ENCODE data around the gene MCAM.

The MCAM gene

DNA sequence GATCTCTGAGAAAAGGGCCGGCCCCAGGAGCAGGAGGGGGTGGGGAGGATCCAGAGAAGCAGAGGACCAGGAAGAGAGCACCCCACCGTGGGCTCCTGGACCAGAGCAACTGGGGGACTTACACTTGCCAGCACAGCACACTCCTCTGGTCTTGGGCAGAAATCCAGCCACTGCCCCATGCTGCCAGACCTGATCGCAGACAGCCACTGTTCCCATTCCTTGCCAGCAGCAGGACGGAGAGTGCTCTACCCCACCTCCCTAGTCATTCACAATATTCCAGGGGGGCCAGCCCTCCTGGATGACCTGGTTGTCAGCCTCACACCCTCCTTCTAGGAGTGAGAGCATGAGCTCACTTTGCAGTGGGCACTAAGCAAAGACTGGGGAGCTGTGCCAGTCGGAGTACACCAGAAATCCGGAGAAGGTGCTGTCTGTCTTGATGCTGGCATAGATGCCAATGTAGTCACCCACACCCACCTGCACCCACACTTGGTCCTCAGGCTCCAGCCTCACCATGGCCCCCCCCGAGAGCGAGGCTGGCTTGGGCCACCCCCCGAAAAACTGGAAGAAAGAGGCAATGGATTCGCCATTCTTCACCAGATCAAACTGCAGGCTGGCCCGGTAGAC lies 22.1 kb upstream of the MCAM start:
- no peaks in the 10 kb centered on the region for H3K9me3 ChIP-seq (replicated peaks; ENCODE audit: insufficient read depth, low read length)
- peaks cover 40% of the 10 kb centered on the region for H3K27me3 ChIP-seq (replicated peaks; ENCODE audit: insufficient read depth, low read length)
- H2AFZ ChIP-seq (ENCODE audit: low read length): no peak overlapping the region
- DNase-seq: no peak
- no peak overlapping the region for H3K4me2 ChIP-seq (ENCODE audit: low read depth, low read length)
- no peak overlapping the region for H3K27ac ChIP-seq (ENCODE audit: low read length)
- H4K20me1 ChIP-seq (ENCODE audit: insufficient read depth, low read length): no peaks in the 10 kb centered on the region
- no peaks in the 10 kb centered on the region for H3K36me3 ChIP-seq (replicated peaks; ENCODE audit: insufficient read depth, low read length)
- no peak overlapping the region for H3K4me3 ChIP-seq (ENCODE audit: low read length)
- no peak overlapping the region for H3K9ac ChIP-seq (ENCODE audit: low read length)
- no peaks in the 10 kb centered on the region for H3F3A ChIP-seq (ENCODE audit: insufficient read depth, low read length)
- peaks cover 17% of the 10 kb centered on the region for H3K79me2 ChIP-seq (ENCODE audit: low read length)
- H3K9me2 ChIP-seq (replicated peaks; ENCODE audit: insufficient read depth, low read length): no peaks in the 10 kb centered on the region
- TF ChIP-seq CTCF (IDR thresholded peaks at IDR 0.05; ENCODE audit: low read length) (no peak), EZH2 (optimal IDR thresholded peaks at IDR 0.05; ENCODE audit: low read depth, low read length) (no peak)
- H3K4me1 ChIP-seq (ENCODE audit: low read length): peaks cover 14% of the 10 kb centered on the region; the same call in 1 of the 2 replicates

DNA sequence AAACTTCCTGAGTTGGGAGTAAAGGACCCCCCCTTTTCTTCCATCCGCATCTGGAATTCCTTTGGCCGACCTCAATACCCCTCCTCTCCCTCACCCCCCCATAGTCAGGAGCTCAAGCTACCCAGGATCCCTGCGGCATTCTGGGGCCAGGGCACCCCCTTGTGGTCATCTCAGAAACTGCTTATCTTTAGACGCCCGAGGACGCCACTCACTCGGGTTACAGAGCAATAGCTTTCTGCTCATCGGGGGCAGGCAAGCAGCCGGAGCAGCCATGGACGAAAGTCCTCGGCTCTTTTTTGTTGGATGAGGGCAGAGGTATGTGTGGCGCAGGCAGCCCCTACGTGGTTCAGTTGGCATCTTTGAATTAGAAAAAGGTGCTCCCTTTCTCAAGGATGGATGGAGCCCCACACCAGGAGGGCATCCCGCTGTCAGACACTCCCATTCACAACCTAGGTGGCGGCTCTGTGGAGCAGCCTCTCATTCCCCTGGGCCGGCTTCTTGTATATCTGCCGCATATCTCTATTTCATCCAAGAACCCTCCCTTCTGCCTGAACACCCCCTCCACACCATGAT lies 21.5 kb upstream of the MCAM start:
- Histone ChIP-seq H3K27ac (ENCODE audit: low read length) (no peak overlapping the region), H3K27me3 (replicated peaks; ENCODE audit: insufficient read depth, low read length) (peaks cover 34% of the 10 kb centered on the region), H3K4me3 (ENCODE audit: low read length) (no peak overlapping the region), H3K9ac (ENCODE audit: low read length) (no peak overlapping the region), H2AFZ (ENCODE audit: low read length) (no peak overlapping the region), H3K9me2 (replicated peaks; ENCODE audit: insufficient read depth, low read length) (no peaks in the 10 kb centered on the region), H4K20me1 (ENCODE audit: insufficient read depth, low read length) (no peaks in the 10 kb centered on the region), H3K9me3 (replicated peaks; ENCODE audit: insufficient read depth, low read length) (no peaks in the 10 kb centered on the region), H3K36me3 (replicated peaks; ENCODE audit: insufficient read depth, low read length) (no peaks in the 10 kb centered on the region), H3K4me2 (ENCODE audit: low read depth, low read length) (no peak overlapping the region), H3F3A (ENCODE audit: insufficient read depth, low read length) (no peaks in the 10 kb centered on the region), H3K79me2 (ENCODE audit: low read length) (peaks cover 17% of the 10 kb centered on the region), H3K4me1 (ENCODE audit: low read length) (peaks cover 16% of the 10 kb centered on the region; the same call in 1 of the 2 replicates)
- peak; percentile 73 for DNase-seq
- TF ChIP-seq EZH2phosphoT487 (IDR thresholded peaks at IDR 0.05; ENCODE audit: low read length): no peak
- peak; percentile 88 for TF ChIP-seq CTCF (IDR thresholded peaks at IDR 0.05; ENCODE audit: low read length)

GRCh38 chr11:119337581-119338317 lies 20.8 kb upstream of the MCAM start:
- Histone ChIP-seq H3K27me3 (replicated peaks; ENCODE audit: insufficient read depth, low read length) (peaks cover 27% of the 10 kb centered on the region), H3F3A (ENCODE audit: insufficient read depth, low read length) (no peaks in the 10 kb centered on the region), H2AFZ (ENCODE audit: low read length) (no peak overlapping the region), H3K9me2 (replicated peaks; ENCODE audit: insufficient read depth, low read length) (no peaks in the 10 kb centered on the region), H3K27ac (ENCODE audit: low read length) (no peak overlapping the region), H3K9me3 (replicated peaks; ENCODE audit: insufficient read depth, low read length) (no peaks in the 10 kb centered on the region), H3K9ac (ENCODE audit: low read length) (no peak overlapping the region), H4K20me1 (ENCODE audit: insufficient read depth, low read length) (no peaks in the 10 kb centered on the region), H3K4me3 (ENCODE audit: low read length) (no peak overlapping the region), H3K4me1 (ENCODE audit: low read length) (peaks cover 16% of the 10 kb centered on the region; the same call in 1 of the 2 replicates), H3K36me3 (replicated peaks; ENCODE audit: insufficient read depth, low read length) (no peaks in the 10 kb centered on the region), H3K79me2 (ENCODE audit: low read length) (peaks cover 17% of the 10 kb centered on the region), H3K4me2 (ENCODE audit: low read depth, low read length) (no peak overlapping the region)
- no peak for DNase-seq
- no peak for TF ChIP-seq EZH2phosphoT487 (IDR thresholded peaks at IDR 0.05; ENCODE audit: low read length)
- no peak for TF ChIP-seq EZH2 (optimal IDR thresholded peaks at IDR 0.05; ENCODE audit: low read depth, low read length)
- no peak for TF ChIP-seq CTCF (IDR thresholded peaks at IDR 0.05; ENCODE audit: low read length)

All from MM.1S (cell line).